SK-N-SH (cell line): ENCODE data around the gene SERPINE1. TPM values are rescaled to one million over a fixed set of nuclear protein-coding genes. Genes with fewer than 3 reads are reported as not detected.
"Not testable (repeated sequence)": the region's sequence is repeated elsewhere in the genome, so short reads cannot be mapped to it uniquely, and the experiment has no call there.

Experiments used
- CTCF ChIA-PET: fragments of 300-600, 350-600 bp; formaldehyde crosslinking; extraction: SDS; loops from one replicate; lab custom pipeline; 2021; lab: Yijun Ruan, JAX
- POLR2A ChIA-PET: fragments of 350-600 bp; sonication (Branson Sonifier 250); formaldehyde crosslinking; extraction: SDS; loops from one replicate; lab custom pipeline; 2020; ENCODE audit warnings: antibody characterized with exemption, inconsistent platforms; lab: Yijun Ruan, JAX
- DNase-seq: peaks from one replicate; pipeline ENCODE4 v3.0.0; 2012
- H2AFZ ChIP-seq: fragments of 200-600 bp; sonication (generic); 2 replicates; pipeline ENCODE4 v1.8.1; 2016; ENCODE audit warnings: antibody characterized with exemption, mild to moderate bottlenecking, low read depth
- H3F3A ChIP-seq: fragments of 200-600 bp; sonication (generic); replicated peaks from 2 replicates; pipeline ENCODE3; 2016; ENCODE audit warnings: antibody characterized with exemption, mild to moderate bottlenecking; ENCODE audit not compliant: insufficient read depth
- H3K27ac ChIP-seq, 2 experiments: fragments of 200-500 bp in 1 of 2; fragments of 200-600 bp in 1 of 2; sonication (Bioruptor generic) in 1 of 2; sonication (generic), shearing (Covaris generic) in 1 of 2; 2 replicates each; pipeline versions ENCODE4 v1.5.1 to v1.6.1; 2014 to 2016; ENCODE audit warnings: low read depth in 2 of 2, inconsistent platforms in 1 of 2, low read length in 1 of 2, mild to moderate bottlenecking in 1 of 2, mixed read lengths in 1 of 2
- H3K27me3 ChIP-seq: fragments of 200-600 bp; sonication (generic), shearing (Covaris generic); 2 replicates; pipeline ENCODE4 v1.6.1; 2016; ENCODE audit warnings: mixed run types; ENCODE audit not compliant: insufficient read depth
- H3K36me3 ChIP-seq, 2 experiments: fragments of 200-500 bp in 1 of 2; fragments of 200-600 bp in 1 of 2; sonication (Bioruptor generic) in 1 of 2; sonication (generic) in 1 of 2; replicated peaks in 1 of 2; 2 replicates each; pipeline versions ENCODE3 to v1.5.1; 2014 to 2016; ENCODE audit warnings: low read length in 1 of 2, mild to moderate bottlenecking in 1 of 2; ENCODE audit not compliant: insufficient read depth in 2 of 2, control insufficient read depth in 1 of 2
- H3K4me1 ChIP-seq, 2 experiments: fragments of 200-500 bp in 1 of 2; fragments of 200-600 bp in 1 of 2; sonication (Bioruptor generic) in 1 of 2; sonication (generic), shearing (Covaris generic) in 1 of 2; 2 replicates each; pipeline versions ENCODE4 v1.5.1 to v1.6.1; 2014 to 2016; ENCODE audit warnings: low read depth in 1 of 2, low read length in 1 of 2, mixed run types in 1 of 2; ENCODE audit not compliant: insufficient read depth in 2 of 2, control insufficient read depth in 1 of 2
- H3K4me2 ChIP-seq: fragments of 200-600 bp; sonication (generic), shearing (Covaris generic); 2 replicates; pipeline ENCODE4 v1.6.1; 2017; ENCODE audit warnings: mixed run types
- H3K4me3 ChIP-seq, 2 experiments: fragments of 200-500 bp in 1 of 2; fragments of 200-600 bp in 1 of 2; sonication (Bioruptor generic) in 1 of 2; sonication (generic), shearing (Covaris generic) in 1 of 2; 2 replicates each; pipeline versions ENCODE4 v1.5.1 to v1.8.1; 2014 to 2016; ENCODE audit warnings: low read depth in 2 of 2, inconsistent platforms in 1 of 2, low read length in 1 of 2, mild to moderate bottlenecking in 1 of 2, mixed read lengths in 1 of 2, moderate library complexity in 1 of 2
- H3K79me2 ChIP-seq: fragments of 200-600 bp; sonication (generic); 2 replicates; pipeline ENCODE4 v1.8.1; 2017; ENCODE audit warnings: mild to moderate bottlenecking; ENCODE audit not compliant: insufficient read depth
- H3K9ac ChIP-seq: fragments of 200-600 bp; sonication (generic); 2 replicates; pipeline ENCODE4 v1.6.1; 2017; ENCODE audit warnings: mixed run types
- H3K9me2 ChIP-seq: fragments of 200-600 bp; sonication (generic); 2 replicates; pipeline ENCODE4 v1.6.1; 2017; ENCODE audit warnings: mixed run types
- H3K9me3 ChIP-seq: fragments of 200-600 bp; sonication (generic); 2 replicates; pipeline ENCODE4 v1.6.1; 2017; ENCODE audit warnings: mixed run types, mild to moderate bottlenecking, moderate library complexity
- H4K20me1 ChIP-seq: fragments of 200-600 bp; sonication (generic); 2 replicates; pipeline ENCODE4 v1.6.1; 2017; ENCODE audit warnings: mild to moderate bottlenecking, mixed run types; ENCODE audit not compliant: insufficient read depth
- CHD2 ChIP-seq: fragments of 150-350 bp; IDR thresholded peaks from 2 replicates; pipeline ENCODE4 v1.6.1; 2018; ENCODE audit warnings: low read length; ENCODE audit not compliant: partially characterized antibody
- EP300 ChIP-seq, 2 experiments: IDR thresholded peaks; 2 replicates each; pipeline versions ENCODE4 v1.4.0 to v1.6.1; 2012; ENCODE audit warnings: borderline replicate concordance in 1 of 2, low read depth in 1 of 2, low read length in 1 of 2
- FOXM1 ChIP-seq: IDR thresholded peaks from 2 replicates; pipeline ENCODE4 v1.4.0; 2012; ENCODE audit warnings: low read depth, mild to moderate bottlenecking
- GABPA ChIP-seq: IDR thresholded peaks from 2 replicates; pipeline ENCODE4 v1.4.0; 2012; ENCODE audit warnings: low read depth, mild to moderate bottlenecking
- JUND ChIP-seq: IDR thresholded peaks from 2 replicates; pipeline ENCODE4 v1.4.0; 2012
- NFIC ChIP-seq: IDR thresholded peaks from 2 replicates; pipeline ENCODE4 v1.4.0; 2012; ENCODE audit warnings: borderline replicate concordance
- NRF1 ChIP-seq: IDR thresholded peaks from 2 replicates; pipeline ENCODE4 v1.6.1; 2012; ENCODE audit warnings: low read depth, mild to moderate bottlenecking, low read length
- POLR2AphosphoS5 ChIP-seq: IDR thresholded peaks from 2 replicates; pipeline ENCODE4 v1.6.1; 2012; ENCODE audit warnings: low read depth, low read length
- RCOR1 ChIP-seq: fragments of 150-350 bp; IDR thresholded peaks from 2 replicates; pipeline ENCODE4 v1.6.1; 2017; ENCODE audit warnings: antibody characterized with exemption, low read length
- RFX5 ChIP-seq: IDR thresholded peaks from 2 replicates; pipeline ENCODE4 v1.6.1; 2012; ENCODE audit warnings: mild to moderate bottlenecking, improper control_type of control experiment, low read length
- WGBS: methylation state at CpG from one replicate; pipeline ENCODE4 v1.1.6; 2017; ENCODE audit warnings: low lambda C conversion rate; 5-methylcytosine and 5-hydroxymethylcytosine counted together
- polyA plus RNA-seq, 3 experiments: library from polyadenylated mRNA; depleted of rRNA; stranded (reverse); fragments of >200 nt; gene quantifications; 2 replicates each; pipeline ENCODE4 v1.2.3, GENCODE V29; 2012
- TF ChIP-seq, protein P1 (sequence below): fragments of 150-350 bp; IDR thresholded peaks from 2 replicates; pipeline ENCODE4 v1.6.1; 2017; ENCODE audit warnings: antibody characterized with exemption, low read length, low read depth, borderline replicate concordance
- TF ChIP-seq, protein P2 (sequence below): IDR thresholded peaks from 2 replicates; pipeline ENCODE4 v1.4.0; 2012; ENCODE audit warnings: low read depth, borderline replicate concordance
- TF ChIP-seq, protein P3 (sequence below): IDR thresholded peaks from 2 replicates; pipeline ENCODE4 v1.4.0; 2012; ENCODE audit warnings: low read depth
- TF ChIP-seq, protein P4 (sequence below): IDR thresholded peaks from 2 replicates; pipeline ENCODE4 v1.6.1; 2012; ENCODE audit warnings: mild to moderate bottlenecking, low read depth, low read length, moderate library complexity

Gene SERPINE1
- polyA plus RNA-seq, 1 of the 3 experiments (the other 2 are of a cell fraction): 4,174 TPM

DNA sequence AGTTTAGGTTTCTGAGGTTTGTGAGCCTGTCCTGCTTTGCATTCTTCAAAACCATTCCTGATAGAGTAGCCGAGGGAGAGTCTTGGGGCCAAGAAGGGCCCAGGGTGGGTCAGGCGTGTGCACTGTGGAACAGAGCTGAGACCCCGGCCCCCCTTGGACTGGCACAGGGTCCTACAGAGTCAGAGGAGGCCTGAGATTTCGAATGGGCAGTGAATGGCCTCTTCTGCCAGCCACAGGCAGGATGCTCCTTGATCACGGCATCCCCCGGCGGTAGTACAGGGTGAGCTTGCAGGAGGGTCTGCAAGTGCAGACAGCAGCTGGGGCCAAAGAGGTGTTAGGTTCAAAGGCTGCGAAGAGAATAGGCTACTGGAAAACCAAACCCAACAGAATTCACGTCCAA, 37.0 kb upstream of the SERPINE1 start:
- peaks cover 22% of the 10 kb centered on the region for H3F3A ChIP-seq
- TF ChIP-seq RCOR1: no peak
- TF ChIP-seq NFIC: no peak
- TF ChIP-seq, protein P1, sequence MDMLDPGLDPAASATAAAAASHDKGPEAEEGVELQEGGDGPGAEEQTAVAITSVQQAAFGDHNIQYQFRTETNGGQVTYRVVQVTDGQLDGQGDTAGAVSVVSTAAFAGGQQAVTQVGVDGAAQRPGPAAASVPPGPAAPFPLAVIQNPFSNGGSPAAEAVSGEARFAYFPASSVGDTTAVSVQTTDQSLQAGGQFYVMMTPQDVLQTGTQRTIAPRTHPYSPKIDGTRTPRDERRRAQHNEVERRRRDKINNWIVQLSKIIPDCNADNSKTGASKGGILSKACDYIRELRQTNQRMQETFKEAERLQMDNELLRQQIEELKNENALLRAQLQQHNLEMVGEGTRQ: no peak
- no peak for TF ChIP-seq EP300 (IDR thresholded peaks at IDR 0.05; ENCODE audit: borderline replicate concordance in 1 of 2, low read depth in 1 of 2, low read length in 1 of 2)
- no peak for TF ChIP-seq GABPA
- TF ChIP-seq RFX5: no peak
- TF ChIP-seq, protein P2, sequence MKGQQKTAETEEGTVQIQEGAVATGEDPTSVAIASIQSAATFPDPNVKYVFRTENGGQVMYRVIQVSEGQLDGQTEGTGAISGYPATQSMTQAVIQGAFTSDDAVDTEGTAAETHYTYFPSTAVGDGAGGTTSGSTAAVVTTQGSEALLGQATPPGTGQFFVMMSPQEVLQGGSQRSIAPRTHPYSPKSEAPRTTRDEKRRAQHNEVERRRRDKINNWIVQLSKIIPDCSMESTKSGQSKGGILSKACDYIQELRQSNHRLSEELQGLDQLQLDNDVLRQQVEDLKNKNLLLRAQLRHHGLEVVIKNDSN: no peak
- no peak overlapping the region for H2AFZ ChIP-seq
- H3K27ac ChIP-seq: no peak overlapping the region
- H4K20me1 ChIP-seq: no peaks in the 10 kb centered on the region
- CTCF ChIA-PET: interaction anchor here (1.0 to 1.3 kb wide), 2 partner anchors 12 to 47 kb away, joined by 7 to 11 read pairs; no protein-coding TSS in a partner anchor
- 93% methylated on average over 9 of the region's 9 CpGs for WGBS
- no peaks in the 10 kb centered on the region for H3K27me3 ChIP-seq
- no peaks in the 10 kb centered on the region for H3K9me2 ChIP-seq
- no peaks in the 10 kb centered on the region for H3K36me3 ChIP-seq
- no peaks in the 10 kb centered on the region for H3K9me3 ChIP-seq
- H3K4me2 ChIP-seq: no peak overlapping the region
- H3K9ac ChIP-seq: no peak overlapping the region
- peaks cover 2 to 10% of the 10 kb centered on the region in 2 experiments; a peak in 3 of 4 replicates for H3K4me1 ChIP-seq
- H3K4me3 ChIP-seq: no peak overlapping the region
- peaks cover 15% of the 10 kb centered on the region for H3K79me2 ChIP-seq
- no peak for DNase-seq
- POLR2A ChIA-PET: interaction anchor here (0.6 kb wide), 1 partner anchor 170 kb away, joined by 4 read pairs; no protein-coding TSS in a partner anchor

DNA sequence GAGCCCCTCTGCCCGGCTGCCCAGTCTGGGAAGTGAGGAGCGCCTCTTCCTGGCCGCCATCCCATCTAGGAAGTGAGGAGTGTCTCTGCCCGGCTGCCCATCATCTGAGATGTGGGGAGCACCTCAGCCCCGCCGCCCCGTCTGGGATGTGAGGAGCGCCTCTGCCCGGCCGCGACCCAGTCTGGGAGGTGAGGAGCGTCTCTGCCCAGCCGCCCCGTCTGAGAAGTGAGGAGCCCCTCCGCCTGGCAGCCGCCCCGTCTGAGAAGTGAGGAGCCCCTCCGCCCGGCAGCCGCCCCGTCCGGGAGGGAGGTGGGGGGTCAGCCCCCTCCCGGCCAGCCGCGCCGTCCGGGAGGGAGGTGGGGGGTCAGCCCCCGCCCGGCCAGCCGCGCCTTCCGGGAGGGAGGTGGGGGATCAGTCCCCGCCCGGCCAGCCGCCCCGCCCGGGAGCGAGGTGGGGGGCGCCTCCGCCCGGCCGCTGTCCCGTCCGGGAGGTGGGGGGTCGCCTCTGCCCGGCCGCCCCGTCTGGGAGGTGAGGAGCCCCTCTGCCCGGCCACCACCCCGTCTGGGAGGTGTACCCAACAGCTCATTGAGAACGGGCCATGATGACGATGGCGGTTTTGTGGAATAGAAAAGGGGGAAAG, 34.5 kb upstream of the SERPINE1 start:
- H3K4me2 ChIP-seq, H4K20me1 ChIP-seq, POLR2A ChIA-PET, H3K9me2 ChIP-seq, H2AFZ ChIP-seq, H3K9ac ChIP-seq, H3K9me3 ChIP-seq, CTCF ChIA-PET, H3K4me3 ChIP-seq, H3K27me3 ChIP-seq, H3K36me3 ChIP-seq, DNase-seq: not testable (repeated sequence)
- WGBS: 93% methylated on average over 37 of the region's 53 CpGs
- Histone ChIP-seq H3F3A (peaks cover 35% of the 10 kb centered on the region), H3K4me1 (peaks cover 2 to 16% of the 10 kb centered on the region in 2 experiments; a peak in 2 of 4 replicates), H3K79me2 (peaks cover 23% of the 10 kb centered on the region), H3K27ac (peak overlapping the region in 1 of 2 experiments; percentile 93; a peak in 1 of 4 replicates)

DNA sequence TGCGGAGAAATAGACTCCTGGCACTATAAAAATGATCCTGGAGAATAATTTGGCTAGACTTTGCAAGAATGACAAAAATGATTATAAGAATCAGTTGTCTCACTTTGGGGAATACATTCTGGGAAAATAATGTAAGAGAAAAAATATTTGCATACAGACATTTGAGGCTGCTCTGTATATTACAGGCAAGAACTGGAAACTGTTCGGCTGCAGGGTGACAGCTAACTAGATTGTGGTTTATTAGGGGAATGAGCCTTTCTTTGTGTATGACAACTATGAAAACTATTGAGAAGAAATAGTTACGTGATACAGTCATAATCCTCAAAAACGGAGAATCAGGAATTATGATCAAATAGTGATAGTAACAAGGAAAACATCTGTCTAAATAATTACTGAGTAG, 33.0 kb upstream of the SERPINE1 start:
- peaks cover 37% of the 10 kb centered on the region for H3K79me2 ChIP-seq
- H3F3A ChIP-seq: peaks cover 35% of the 10 kb centered on the region
- peak overlapping the region; percentile 59 for H3K9ac ChIP-seq
- H3K9me3 ChIP-seq: no peaks in the 10 kb centered on the region
- peak overlapping the region in 1 of 2 experiments; percentile 93; a peak in 3 of 4 replicates for H3K27ac ChIP-seq
- H4K20me1 ChIP-seq: no peaks in the 10 kb centered on the region
- no peak overlapping the region for H2AFZ ChIP-seq
- no peak for DNase-seq
- H3K27me3 ChIP-seq: no peaks in the 10 kb centered on the region
- no peaks in the 10 kb centered on the region for H3K36me3 ChIP-seq
- WGBS: 15% methylated on average over 4 of the region's 4 CpGs
- POLR2A ChIA-PET: no interaction called here
- peak overlapping the region; percentile 53 for H3K4me2 ChIP-seq
- H3K9me2 ChIP-seq: no peaks in the 10 kb centered on the region
- H3K4me3 ChIP-seq: no peak overlapping the region
- peaks cover 2 to 17% of the 10 kb centered on the region in 2 experiments; a peak in 2 of 4 replicates for H3K4me1 ChIP-seq
- CTCF ChIA-PET: interaction anchor here (1.4 to 3.4 kb wide), 2 partner anchors 17 to 98 kb away, joined by 9 to 27 read pairs; no protein-coding TSS in a partner anchor
- TF ChIP-seq RFX5: no peak
- TF ChIP-seq FOXM1: peak; percentile 84
- TF ChIP-seq NRF1: no peak
- TF ChIP-seq POLR2AphosphoS5: peak; percentile 83; the same call in 1 of the 2 replicates
- TF ChIP-seq, protein P3, sequence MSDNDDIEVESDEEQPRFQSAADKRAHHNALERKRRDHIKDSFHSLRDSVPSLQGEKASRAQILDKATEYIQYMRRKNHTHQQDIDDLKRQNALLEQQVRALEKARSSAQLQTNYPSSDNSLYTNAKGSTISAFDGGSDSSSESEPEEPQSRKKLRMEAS: peak; percentile 55; the same call in 1 of the 2 replicates
- TF ChIP-seq JUND: peak; percentile 97
- no peak for TF ChIP-seq CHD2
- TF ChIP-seq, protein P4, sequence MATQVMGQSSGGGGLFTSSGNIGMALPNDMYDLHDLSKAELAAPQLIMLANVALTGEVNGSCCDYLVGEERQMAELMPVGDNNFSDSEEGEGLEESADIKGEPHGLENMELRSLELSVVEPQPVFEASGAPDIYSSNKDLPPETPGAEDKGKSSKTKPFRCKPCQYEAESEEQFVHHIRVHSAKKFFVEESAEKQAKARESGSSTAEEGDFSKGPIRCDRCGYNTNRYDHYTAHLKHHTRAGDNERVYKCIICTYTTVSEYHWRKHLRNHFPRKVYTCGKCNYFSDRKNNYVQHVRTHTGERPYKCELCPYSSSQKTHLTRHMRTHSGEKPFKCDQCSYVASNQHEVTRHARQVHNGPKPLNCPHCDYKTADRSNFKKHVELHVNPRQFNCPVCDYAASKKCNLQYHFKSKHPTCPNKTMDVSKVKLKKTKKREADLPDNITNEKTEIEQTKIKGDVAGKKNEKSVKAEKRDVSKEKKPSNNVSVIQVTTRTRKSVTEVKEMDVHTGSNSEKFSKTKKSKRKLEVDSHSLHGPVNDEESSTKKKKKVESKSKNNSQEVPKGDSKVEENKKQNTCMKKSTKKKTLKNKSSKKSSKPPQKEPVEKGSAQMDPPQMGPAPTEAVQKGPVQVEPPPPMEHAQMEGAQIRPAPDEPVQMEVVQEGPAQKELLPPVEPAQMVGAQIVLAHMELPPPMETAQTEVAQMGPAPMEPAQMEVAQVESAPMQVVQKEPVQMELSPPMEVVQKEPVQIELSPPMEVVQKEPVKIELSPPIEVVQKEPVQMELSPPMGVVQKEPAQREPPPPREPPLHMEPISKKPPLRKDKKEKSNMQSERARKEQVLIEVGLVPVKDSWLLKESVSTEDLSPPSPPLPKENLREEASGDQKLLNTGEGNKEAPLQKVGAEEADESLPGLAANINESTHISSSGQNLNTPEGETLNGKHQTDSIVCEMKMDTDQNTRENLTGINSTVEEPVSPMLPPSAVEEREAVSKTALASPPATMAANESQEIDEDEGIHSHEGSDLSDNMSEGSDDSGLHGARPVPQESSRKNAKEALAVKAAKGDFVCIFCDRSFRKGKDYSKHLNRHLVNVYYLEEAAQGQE: no peak
- peak; percentile 56 to 96 for TF ChIP-seq EP300 (IDR thresholded peaks at IDR 0.05; ENCODE audit: borderline replicate concordance in 1 of 2, low read depth in 1 of 2, low read length in 1 of 2)
- no peak for TF ChIP-seq RCOR1
